HEK293 (cell line): ENCODE measurements around the gene C4orf17.

Experiments used
- BCL11A ChIP-seq: fragments of 450-650 bp; formaldehyde crosslinking; IDR thresholded peaks from 2 replicates; pipeline ENCODE4 v1.5.1; 2016; ENCODE audit warnings: low read depth, missing biosample characterization, missing genetic modification characterization
- ZBTB48 ChIP-seq: fragments of 450-650 bp; formaldehyde crosslinking; IDR thresholded peaks from 2 replicates; pipeline ENCODE4 v1.5.1; 2016; ENCODE audit warnings: missing biosample characterization, missing genetic modification characterization
- ZEB2 ChIP-seq: fragments of 450-650 bp; formaldehyde crosslinking; IDR thresholded peaks from 2 replicates; pipeline ENCODE4 v1.5.1; 2016; ENCODE audit warnings: missing biosample characterization, missing genetic modification characterization
- ZNF114 ChIP-seq: fragments of 450-650 bp; formaldehyde crosslinking; IDR thresholded peaks from 2 replicates; pipeline ENCODE4 v1.5.0; 2017; ENCODE audit warnings: missing biosample characterization, missing genetic modification characterization
- ZNF24 ChIP-seq: fragments of 450-650 bp; formaldehyde crosslinking; IDR thresholded peaks from 2 replicates; pipeline ENCODE4 v1.5.1; 2016; ENCODE audit warnings: missing biosample characterization, missing genetic modification characterization
- ZNF549 ChIP-seq: fragments of 450-650 bp; IDR thresholded peaks from 2 replicates; pipeline ENCODE4 v1.5.1; 2018; ENCODE audit warnings: missing biosample characterization, missing genetic modification characterization, mild to moderate bottlenecking, inconsistent platforms, moderate library complexity
- ZNF561 ChIP-seq: fragments of 450-650 bp; IDR thresholded peaks from 2 replicates; pipeline ENCODE4 v1.5.1; 2018; ENCODE audit warnings: missing biosample characterization, missing genetic modification characterization, borderline replicate concordance
- ZNF621 ChIP-seq: fragments of 450-650 bp; formaldehyde crosslinking; IDR thresholded peaks from 2 replicates; pipeline ENCODE4 v1.5.1; 2017; ENCODE audit warnings: missing biosample characterization, missing genetic modification characterization
- ZNF626 ChIP-seq: fragments of 450-650 bp; sonication (Bioruptor Pico); formaldehyde crosslinking; IDR thresholded peaks from 2 replicates; pipeline ENCODE4 v1.5.1; 2018; ENCODE audit warnings: missing biosample characterization, missing genetic modification characterization, inconsistent platforms
- ZNF768 ChIP-seq: fragments of 450-650 bp; formaldehyde crosslinking; IDR thresholded peaks from 2 replicates; pipeline ENCODE4 v1.5.1; 2018; ENCODE audit warnings: missing biosample characterization, mild to moderate bottlenecking, missing genetic modification characterization
- TF ChIP-seq, protein P1 (sequence below): fragments of 450-650 bp; formaldehyde crosslinking; IDR thresholded peaks from 2 replicates; pipeline ENCODE4 v1.5.1; 2016; ENCODE audit warnings: missing biosample characterization, missing genetic modification characterization

DNA sequence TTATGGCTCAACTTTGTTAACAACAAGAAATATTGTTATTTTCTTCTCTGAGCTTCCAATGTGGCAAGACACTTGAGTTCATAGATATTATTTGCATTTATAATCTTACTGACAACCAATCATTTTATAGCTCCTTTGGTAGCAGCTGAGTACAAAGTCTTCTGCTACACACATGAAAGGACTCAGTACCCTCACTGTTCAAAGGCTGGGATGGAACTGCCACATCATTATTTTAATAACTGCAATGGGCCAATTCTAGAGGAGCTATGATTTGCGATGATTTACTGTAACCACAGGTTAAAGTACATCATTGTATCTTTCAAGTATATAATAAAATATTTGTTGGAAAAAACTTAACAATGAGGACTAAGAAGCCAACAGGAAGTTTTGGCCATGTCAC, 74.7 kb downstream of the C4orf17 start:
- TF ChIP-seq ZNF549 (tag by site-specific recombination) = no peak
- TF ChIP-seq ZNF626 (tag by site-specific recombination) = no peak
- TF ChIP-seq, protein P1, sequence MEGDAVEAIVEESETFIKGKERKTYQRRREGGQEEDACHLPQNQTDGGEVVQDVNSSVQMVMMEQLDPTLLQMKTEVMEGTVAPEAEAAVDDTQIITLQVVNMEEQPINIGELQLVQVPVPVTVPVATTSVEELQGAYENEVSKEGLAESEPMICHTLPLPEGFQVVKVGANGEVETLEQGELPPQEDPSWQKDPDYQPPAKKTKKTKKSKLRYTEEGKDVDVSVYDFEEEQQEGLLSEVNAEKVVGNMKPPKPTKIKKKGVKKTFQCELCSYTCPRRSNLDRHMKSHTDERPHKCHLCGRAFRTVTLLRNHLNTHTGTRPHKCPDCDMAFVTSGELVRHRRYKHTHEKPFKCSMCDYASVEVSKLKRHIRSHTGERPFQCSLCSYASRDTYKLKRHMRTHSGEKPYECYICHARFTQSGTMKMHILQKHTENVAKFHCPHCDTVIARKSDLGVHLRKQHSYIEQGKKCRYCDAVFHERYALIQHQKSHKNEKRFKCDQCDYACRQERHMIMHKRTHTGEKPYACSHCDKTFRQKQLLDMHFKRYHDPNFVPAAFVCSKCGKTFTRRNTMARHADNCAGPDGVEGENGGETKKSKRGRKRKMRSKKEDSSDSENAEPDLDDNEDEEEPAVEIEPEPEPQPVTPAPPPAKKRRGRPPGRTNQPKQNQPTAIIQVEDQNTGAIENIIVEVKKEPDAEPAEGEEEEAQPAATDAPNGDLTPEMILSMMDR = no peak
- no peak for TF ChIP-seq ZEB2
- TF ChIP-seq ZBTB48 (tag by site-specific recombination) = no peak
- TF ChIP-seq ZNF621 = no peak
- no peak for TF ChIP-seq BCL11A (tag by site-specific recombination)
- no peak for TF ChIP-seq ZNF114 (tag by site-specific recombination)
- no peak for TF ChIP-seq ZNF24 (tag by site-specific recombination)
- no peak for TF ChIP-seq ZNF561
- no peak for TF ChIP-seq ZNF768 (tag by site-specific recombination)
